HCT116 (cell line): ENCODE results near the gene PATL2. TPM values are rescaled to one million over a fixed set of nuclear protein-coding genes. Genes with fewer than 3 reads are reported as not detected.

Source experiments
- ATAC-seq: fragments of 200-7000 bp; cut with Tn5 transposase; 2 replicates; pipeline ENCODE4 v1.9.1; 2020; ENCODE audit warnings: mild to moderate bottlenecking, moderate library complexity
- BruUV-seq: library from RNA; stranded (reverse); fragments of 400-500 nt; replicated peaks from 2 replicates; lab custom pipeline; 2021; lab: Mats Ljungman, UMichigan
- CTCF ChIA-PET: fragments of 300-600 bp; sonication (Branson Sonifier 250); formaldehyde crosslinking; loops from one replicate; lab custom pipeline; 2021; ENCODE audit warnings: antibody characterized with exemption; lab: Charles Lee
- POLR2A ChIA-PET: fragments of 300-600, 350-600 bp; sonication (Branson Sonifier 250); formaldehyde crosslinking; loops from one replicate; lab custom pipeline; 2021; ENCODE audit warnings: antibody characterized with exemption; lab: Charles Lee
- RAD21 ChIA-PET, 2 experiments: fragments of 300-600 bp; sonication (Branson Sonifier 250); formaldehyde crosslinking; loops; one replicate each; lab custom pipeline; 2023; ENCODE audit warnings: low total read pairs in 2 of 2; ENCODE audit not compliant: uncharacterized antibody in 2 of 2, unreplicated experiment in 2 of 2, low non-redundant PET in 1 of 2; lab: Charles Lee
- DNase-seq: peaks from one replicate; pipeline ENCODE4 v3.0.0-alpha.2; 2010; ENCODE audit warnings: low read depth, low spot score
- H2AFZ ChIP-seq: fragments of 200-600 bp; shearing (Covaris generic), sonication (generic); 2 replicates; pipeline ENCODE4 v1.6.1; 2017; ENCODE audit warnings: low read depth, mixed run types, mixed read lengths, antibody characterized with exemption, low read length; ENCODE audit not compliant: poor library complexity, severe bottlenecking
- H3K27ac ChIP-seq: 2 replicates; pipeline ENCODE4 v1.5.1; 2012; ENCODE audit warnings: low read depth, low read length
- H3K27me3 ChIP-seq: fragments of 200-600 bp; sonication (generic); 2 replicates; pipeline ENCODE4 v1.6.1; 2016; ENCODE audit warnings: mixed run types, low read length, mixed read lengths; ENCODE audit not compliant: insufficient read depth
- H3K36me3 ChIP-seq, 2 experiments: fragments of 200-500 bp in 1 of 2; fragments of 200-600 bp in 1 of 2; sonication (Bioruptor generic) in 1 of 2; sonication (generic) in 1 of 2; 2 replicates each; pipeline versions ENCODE4 v1.5.1 to v1.6.1; 2014 to 2016; ENCODE audit warnings: low read length in 2 of 2, inconsistent platforms in 1 of 2, mixed read lengths in 1 of 2, mixed run types in 1 of 2; ENCODE audit not compliant: insufficient read depth in 2 of 2, control insufficient read depth in 1 of 2
- H3K4me1 ChIP-seq, 2 experiments: fragments of 200-600 bp in 1 of 2; sonication (generic) in 1 of 2; 2 replicates each; pipeline versions ENCODE4 v1.5.1 to v1.6.1; 2012 to 2017; ENCODE audit warnings: low read length in 2 of 2, inconsistent platforms in 1 of 2, mild to moderate bottlenecking in 1 of 2, mixed read lengths in 1 of 2, mixed run types in 1 of 2, moderate library complexity in 1 of 2; ENCODE audit not compliant: insufficient read depth in 2 of 2, control insufficient read depth in 1 of 2
- H3K4me2 ChIP-seq: fragments of 200-600 bp; sonication (generic); 2 replicates; pipeline ENCODE4 v1.6.1; 2017; ENCODE audit warnings: mixed run types, low read length, mixed read lengths
- H3K4me3 ChIP-seq, 2 experiments: fragments of 200-600 bp in 1 of 2; sonication (generic) in 1 of 2; replicated peaks in 1 of 2; 2 replicates each; pipeline ENCODE4 v1.5.1; 2011 to 2016; ENCODE audit warnings: low read length in 2 of 2, control low read depth in 1 of 2, low read depth in 1 of 2, mild to moderate bottlenecking in 1 of 2, mixed read lengths in 1 of 2, mixed run types in 1 of 2
- H3K79me2 ChIP-seq: fragments of 200-600 bp; sonication (generic); 2 replicates; pipeline ENCODE4 v1.6.1; 2017; ENCODE audit warnings: mild to moderate bottlenecking, mixed run types, low read length, moderate library complexity, mixed read lengths; ENCODE audit not compliant: insufficient read depth
- H3K9ac ChIP-seq: fragments of 200-600 bp; sonication (generic); 2 replicates; pipeline ENCODE4 v1.6.1; 2016; ENCODE audit warnings: low read length, mixed read lengths
- H3K9me2 ChIP-seq: fragments of 200-600 bp; sonication (generic), shearing (Covaris generic); 2 replicates; pipeline ENCODE4 v1.6.1; 2017; ENCODE audit warnings: mixed run types, mild to moderate bottlenecking, moderate library complexity; ENCODE audit not compliant: insufficient read depth
- H3K9me3 ChIP-seq, 2 experiments: fragments of 200-500 bp in 1 of 2; fragments of 200-600 bp in 1 of 2; sonication (Bioruptor generic) in 1 of 2; sonication (generic) in 1 of 2; 2 replicates each; pipeline ENCODE4 v1.6.1; 2014 to 2017; ENCODE audit warnings: low read length in 2 of 2, mixed read lengths in 2 of 2, inconsistent platforms in 1 of 2, low read depth in 1 of 2, mild to moderate bottlenecking in 1 of 2, mixed run types in 1 of 2, moderate library complexity in 1 of 2; ENCODE audit not compliant: control insufficient read depth in 1 of 2, insufficient read depth in 1 of 2
- H4K20me1 ChIP-seq: fragments of 200-600 bp; sonication (generic), shearing (Covaris generic); 2 replicates; pipeline ENCODE4 v1.6.1; 2017; ENCODE audit warnings: mixed run types, mild to moderate bottlenecking, moderate library complexity; ENCODE audit not compliant: insufficient read depth
- CBX3 ChIP-seq: IDR thresholded peaks from 2 replicates; pipeline ENCODE4 v1.6.1; 2012; ENCODE audit warnings: low read depth
- CEBPB ChIP-seq: IDR thresholded peaks from 2 replicates; pipeline ENCODE4 v1.6.1; 2012; ENCODE audit warnings: low read depth
- EGR1 ChIP-seq: IDR thresholded peaks from 2 replicates; pipeline ENCODE4 v1.6.1; 2012; ENCODE audit warnings: low read depth
- ELF1 ChIP-seq: IDR thresholded peaks from 2 replicates; pipeline ENCODE4 v1.6.1; 2012; ENCODE audit warnings: low read depth, borderline replicate concordance
- EZH2 ChIP-seq: fragments of 200-600 bp; sonication (generic); IDR thresholded peaks from 2 replicates; pipeline ENCODE4 v1.6.1; 2017; ENCODE audit warnings: antibody characterized with exemption, mixed run types
- EZH2phosphoT487 ChIP-seq: fragments of 200-600 bp; IDR thresholded peaks from 2 replicates; pipeline ENCODE4 v1.6.1; 2018; ENCODE audit warnings: antibody characterized with exemption, borderline replicate concordance
- JUND ChIP-seq: IDR thresholded peaks from 2 replicates; pipeline ENCODE4 v1.6.1; 2012
- POLR2AphosphoS5 ChIP-seq: IDR thresholded peaks from 2 replicates; pipeline ENCODE4 v1.6.1; 2011; ENCODE audit warnings: mild to moderate bottlenecking, low read depth, low read length, moderate library complexity
- RAD21 ChIP-seq: IDR thresholded peaks from 2 replicates; pipeline ENCODE4 v1.6.1; 2012; ENCODE audit warnings: low read depth, mild to moderate bottlenecking
- SIN3A ChIP-seq: IDR thresholded peaks from 2 replicates; pipeline ENCODE4 v1.6.1; 2012; ENCODE audit warnings: low read depth
- SP1 ChIP-seq: IDR thresholded peaks from 2 replicates; pipeline ENCODE4 v1.6.1; 2012; ENCODE audit warnings: low read depth
- SRF ChIP-seq: IDR thresholded peaks from 2 replicates; pipeline ENCODE4 v1.6.1; 2012; ENCODE audit warnings: low read depth
- TCF7L2 ChIP-seq: IDR thresholded peaks from 2 replicates; pipeline ENCODE4 v1.7.0; 2011; ENCODE audit warnings: borderline replicate concordance, inconsistent platforms; ENCODE audit not compliant: insufficient read depth, insufficient read length; ENCODE audit errors: extremely low read depth
- YY1 ChIP-seq: IDR thresholded peaks from 2 replicates; pipeline ENCODE4 v1.6.1; 2011; ENCODE audit warnings: low read length, low read depth, moderate library complexity, mild to moderate bottlenecking; ENCODE audit not compliant: insufficient replicate concordance; ENCODE audit errors: extremely low read depth
- ZFX ChIP-seq: fragments of 450-650 bp; IDR thresholded peaks from 2 replicates; pipeline ENCODE4 v1.6.1; 2017
- ZNF274 ChIP-seq: fragments of 200-500 bp; sonication (Bioruptor generic); IDR thresholded peaks from 2 replicates; pipeline ENCODE4 v1.6.1; 2014; ENCODE audit warnings: mild to moderate bottlenecking, low read depth, low read length, inconsistent platforms
- intact Hi-C: fragments of 100-400 bp; cut with micrococcal nuclease; formaldehyde crosslinking; loops from 2 replicates; pipeline ENCODE4 v1.10.0; 2022
- total RNA-seq: library from RNA; stranded (reverse); gene quantifications from one replicate; pipeline ENCODE4 v1.2.1, GENCODE V29; 2021; ENCODE audit not compliant: unreplicated experiment
- TF ChIP-seq, protein P1 (sequence below): IDR thresholded peaks from 2 replicates; pipeline ENCODE4 v1.6.1; 2012
- TF ChIP-seq, protein P2 (sequence below): IDR thresholded peaks from 2 replicates; pipeline ENCODE4 v1.6.1; 2012; ENCODE audit warnings: low read depth
- TF ChIP-seq, protein P3 (sequence below): IDR thresholded peaks from 2 replicates; pipeline ENCODE4 v1.6.1; 2011; ENCODE audit warnings: mild to moderate bottlenecking, low read length, moderate library complexity; ENCODE audit not compliant: insufficient replicate concordance; ENCODE audit errors: extremely low read depth
- TF ChIP-seq, protein P4 (sequence below): IDR thresholded peaks from 2 replicates; pipeline ENCODE4 v1.6.1; 2012

PATL2 gene
- total RNA-seq, 1 experiment from 2014 or later, result 1.2 TPM

DNA sequence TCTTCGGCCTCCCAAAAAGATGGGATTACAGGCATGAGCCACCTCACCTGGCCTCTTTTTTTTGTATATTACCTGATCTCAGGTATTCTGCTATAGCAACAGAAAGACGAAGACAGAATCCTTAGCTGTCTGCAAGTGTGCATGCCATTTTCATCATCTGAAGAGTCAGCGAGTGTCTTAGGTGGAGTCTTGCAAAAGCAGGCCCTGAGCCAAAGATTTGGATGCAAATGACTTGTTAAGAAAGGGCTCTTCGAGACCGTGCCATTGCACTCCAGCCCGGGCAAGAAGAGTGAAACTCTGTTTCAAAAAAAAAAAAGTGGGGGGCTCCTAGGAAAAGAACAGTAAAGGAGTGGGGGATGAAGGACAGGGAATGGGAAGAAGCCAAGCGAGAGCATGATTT is 15.0 kb upstream of the PATL2 start:
- H3K27me3 ChIP-seq, result no peaks in the 10 kb centered on the region
- peak overlapping the region; percentile 93 for H3K27ac ChIP-seq
- ChIA-PET CTCF (interaction anchor here (1.2 to 3.7 kb wide), 3 partner anchors 11 to 63 kb away, joined by 7 to 30 read pairs (median 12); partner anchors contain the start of genes SPG11 and TRIM69), RAD21 (no interaction called here), POLR2A (interaction anchor here (1.0 to 3.7 kb wide), 10 partner anchors 11 to 88 kb away, joined by 3 to 106 read pairs (median 7); partner anchors contain the start of genes B2M, PATL2, SPG11 and TRIM69)
- TF ChIP-seq POLR2AphosphoS5, result no peak
- TF ChIP-seq SIN3A, result no peak
- TF ChIP-seq, protein P1, sequence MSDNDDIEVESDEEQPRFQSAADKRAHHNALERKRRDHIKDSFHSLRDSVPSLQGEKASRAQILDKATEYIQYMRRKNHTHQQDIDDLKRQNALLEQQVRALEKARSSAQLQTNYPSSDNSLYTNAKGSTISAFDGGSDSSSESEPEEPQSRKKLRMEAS, result no peak
- no peak for TF ChIP-seq JUND
- no peak for TF ChIP-seq ELF1
- no peak for TF ChIP-seq EGR1
- no peak for TF ChIP-seq EZH2
- TF ChIP-seq ZNF274, result no peak
- TF ChIP-seq SP1, result no peak
- no peak for TF ChIP-seq CBX3
- no peak for TF ChIP-seq EZH2phosphoT487
- TF ChIP-seq SRF, result no peak
- TF ChIP-seq RAD21, result no peak
- TF ChIP-seq, protein P2, sequence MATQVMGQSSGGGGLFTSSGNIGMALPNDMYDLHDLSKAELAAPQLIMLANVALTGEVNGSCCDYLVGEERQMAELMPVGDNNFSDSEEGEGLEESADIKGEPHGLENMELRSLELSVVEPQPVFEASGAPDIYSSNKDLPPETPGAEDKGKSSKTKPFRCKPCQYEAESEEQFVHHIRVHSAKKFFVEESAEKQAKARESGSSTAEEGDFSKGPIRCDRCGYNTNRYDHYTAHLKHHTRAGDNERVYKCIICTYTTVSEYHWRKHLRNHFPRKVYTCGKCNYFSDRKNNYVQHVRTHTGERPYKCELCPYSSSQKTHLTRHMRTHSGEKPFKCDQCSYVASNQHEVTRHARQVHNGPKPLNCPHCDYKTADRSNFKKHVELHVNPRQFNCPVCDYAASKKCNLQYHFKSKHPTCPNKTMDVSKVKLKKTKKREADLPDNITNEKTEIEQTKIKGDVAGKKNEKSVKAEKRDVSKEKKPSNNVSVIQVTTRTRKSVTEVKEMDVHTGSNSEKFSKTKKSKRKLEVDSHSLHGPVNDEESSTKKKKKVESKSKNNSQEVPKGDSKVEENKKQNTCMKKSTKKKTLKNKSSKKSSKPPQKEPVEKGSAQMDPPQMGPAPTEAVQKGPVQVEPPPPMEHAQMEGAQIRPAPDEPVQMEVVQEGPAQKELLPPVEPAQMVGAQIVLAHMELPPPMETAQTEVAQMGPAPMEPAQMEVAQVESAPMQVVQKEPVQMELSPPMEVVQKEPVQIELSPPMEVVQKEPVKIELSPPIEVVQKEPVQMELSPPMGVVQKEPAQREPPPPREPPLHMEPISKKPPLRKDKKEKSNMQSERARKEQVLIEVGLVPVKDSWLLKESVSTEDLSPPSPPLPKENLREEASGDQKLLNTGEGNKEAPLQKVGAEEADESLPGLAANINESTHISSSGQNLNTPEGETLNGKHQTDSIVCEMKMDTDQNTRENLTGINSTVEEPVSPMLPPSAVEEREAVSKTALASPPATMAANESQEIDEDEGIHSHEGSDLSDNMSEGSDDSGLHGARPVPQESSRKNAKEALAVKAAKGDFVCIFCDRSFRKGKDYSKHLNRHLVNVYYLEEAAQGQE, result no peak
- no peak for TF ChIP-seq TCF7L2
- TF ChIP-seq, protein P3, sequence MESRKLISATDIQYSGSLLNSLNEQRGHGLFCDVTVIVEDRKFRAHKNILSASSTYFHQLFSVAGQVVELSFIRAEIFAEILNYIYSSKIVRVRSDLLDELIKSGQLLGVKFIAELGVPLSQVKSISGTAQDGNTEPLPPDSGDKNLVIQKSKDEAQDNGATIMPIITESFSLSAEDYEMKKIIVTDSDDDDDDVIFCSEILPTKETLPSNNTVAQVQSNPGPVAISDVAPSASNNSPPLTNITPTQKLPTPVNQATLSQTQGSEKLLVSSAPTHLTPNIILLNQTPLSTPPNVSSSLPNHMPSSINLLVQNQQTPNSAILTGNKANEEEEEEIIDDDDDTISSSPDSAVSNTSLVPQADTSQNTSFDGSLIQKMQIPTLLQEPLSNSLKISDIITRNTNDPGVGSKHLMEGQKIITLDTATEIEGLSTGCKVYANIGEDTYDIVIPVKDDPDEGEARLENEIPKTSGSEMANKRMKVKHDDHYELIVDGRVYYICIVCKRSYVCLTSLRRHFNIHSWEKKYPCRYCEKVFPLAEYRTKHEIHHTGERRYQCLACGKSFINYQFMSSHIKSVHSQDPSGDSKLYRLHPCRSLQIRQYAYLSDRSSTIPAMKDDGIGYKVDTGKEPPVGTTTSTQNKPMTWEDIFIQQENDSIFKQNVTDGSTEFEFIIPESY, result no peak
- TF ChIP-seq, protein P4, sequence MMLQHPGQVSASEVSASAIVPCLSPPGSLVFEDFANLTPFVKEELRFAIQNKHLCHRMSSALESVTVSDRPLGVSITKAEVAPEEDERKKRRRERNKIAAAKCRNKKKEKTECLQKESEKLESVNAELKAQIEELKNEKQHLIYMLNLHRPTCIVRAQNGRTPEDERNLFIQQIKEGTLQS, result no peak
- no peak for TF ChIP-seq CEBPB
- no peak for TF ChIP-seq ZFX
- TF ChIP-seq YY1, result no peak
- no peaks in the 10 kb centered on the region for H3K79me2 ChIP-seq
- peak overlapping the region; percentile 88 for H2AFZ ChIP-seq
- H3K9ac ChIP-seq, result peak overlapping the region; percentile 32; the same call in 1 of the 2 replicates
- H3K4me2 ChIP-seq, result peak overlapping the region; percentile 75
- peaks cover 30 to 34% of the 10 kb centered on the region in 2 experiments for H3K4me1 ChIP-seq
- H3K9me2 ChIP-seq, result no peaks in the 10 kb centered on the region
- H3K36me3 ChIP-seq, result no peaks in the 10 kb centered on the region
- H3K4me3 ChIP-seq, result no peak overlapping the region
- DNase-seq (no peak), ATAC-seq (no peak)
- no peaks in the 10 kb centered on the region for H4K20me1 ChIP-seq
- H3K9me3 ChIP-seq, result no peaks in the 10 kb centered on the region
- intact Hi-C loops, result no loop called here
- BruUV-seq, result no TSS peak
